Left kidney (tissue), 2 donors: ENCODE measurements around the gene ALLC. TPM values are rescaled to one million over a fixed set of nuclear protein-coding genes. Genes with fewer than 3 reads are reported as not detected.

Experiments used
- DNase-seq: peaks from one replicate; pipeline ENCODE4 v3.0.0-alpha.2; 2013
- polyA plus RNA-seq: library from polyadenylated mRNA; unstranded; fragments of 120-200 nt; gene quantifications from one replicate; pipeline ENCODE4 v1.2.1, GENCODE V29; 2013; ENCODE audit not compliant: insufficient read length

ALLC gene
- polyA plus RNA-seq, 1 donor: 0.13 TPM

- DNase-seq: no peak
These were observed 93.3 kb downstream of the ALLC start for GRCh38 chr2:3751251-3751650.

- no peak for DNase-seq
These were observed 93.8 kb downstream of the ALLC start for GRCh38 chr2:3751806-3752205.

Other genes with a start within 250 kb of the ALLC start
- 72.0 TPM for gene ADI1, start 138.7 kb upstream of the ALLC start, polyA plus RNA-seq
- gene RNASEH1, start 99.9 kb upstream of the ALLC start, polyA plus RNA-seq: 21.2 TPM
- gene RPS7, start 82.9 kb upstream of the ALLC start, polyA plus RNA-seq: 1,541 TPM
- gene COLEC11, start 63.1 kb upstream of the ALLC start, polyA plus RNA-seq: 3.4 TPM
- gene DCDC2C, start 45.4 kb downstream of the ALLC start, polyA plus RNA-seq: 0.65 TPM